ENCODE data around the gene FAM168B.

DNA sequence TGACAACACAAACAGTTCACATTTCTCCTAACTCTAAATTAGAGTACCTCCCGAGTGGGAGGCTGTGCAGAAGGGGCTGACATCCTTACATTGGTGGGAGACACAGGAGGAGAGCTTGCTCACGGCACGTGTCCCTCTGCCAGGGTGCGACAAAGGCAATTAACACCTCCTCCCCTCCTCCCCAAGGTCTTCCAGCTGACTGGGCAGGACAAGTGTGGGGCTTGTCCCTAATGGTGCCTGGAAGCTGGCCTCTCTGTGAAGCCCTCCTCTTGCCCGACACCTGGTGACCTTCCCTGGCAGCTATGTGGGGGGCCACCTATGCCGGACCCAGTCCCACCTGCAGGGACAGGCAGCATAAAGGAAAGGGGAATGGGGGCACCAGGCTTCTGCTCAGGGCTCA, 57.0 kb downstream of the FAM168B start:
- no peak for TF ChIP-seq POLR2AphosphoS5 (IDR thresholded peaks at IDR 0.05)
- TF ChIP-seq CTCF (IDR thresholded peaks at IDR 0.05): no peak

Measured in suprapubic skin (tissue), 3 donors.